GM10266 (cell line): ENCODE results near the gene TOGARAM2.

Source experiments
- DNase-seq: peaks from one replicate; pipeline ENCODE4 v3.0.0; 2012; ENCODE audit errors: extremely low spot score
- TF ChIP-seq, protein P1 (sequence below): IDR thresholded peaks from 2 replicates; pipeline ENCODE4 v1.5.1; 2012; ENCODE audit warnings: mild to moderate bottlenecking, low read depth; ENCODE audit not compliant: control insufficient read depth, insufficient read depth; ENCODE audit errors: missing control alignments

Gene TOGARAM2

DNA sequence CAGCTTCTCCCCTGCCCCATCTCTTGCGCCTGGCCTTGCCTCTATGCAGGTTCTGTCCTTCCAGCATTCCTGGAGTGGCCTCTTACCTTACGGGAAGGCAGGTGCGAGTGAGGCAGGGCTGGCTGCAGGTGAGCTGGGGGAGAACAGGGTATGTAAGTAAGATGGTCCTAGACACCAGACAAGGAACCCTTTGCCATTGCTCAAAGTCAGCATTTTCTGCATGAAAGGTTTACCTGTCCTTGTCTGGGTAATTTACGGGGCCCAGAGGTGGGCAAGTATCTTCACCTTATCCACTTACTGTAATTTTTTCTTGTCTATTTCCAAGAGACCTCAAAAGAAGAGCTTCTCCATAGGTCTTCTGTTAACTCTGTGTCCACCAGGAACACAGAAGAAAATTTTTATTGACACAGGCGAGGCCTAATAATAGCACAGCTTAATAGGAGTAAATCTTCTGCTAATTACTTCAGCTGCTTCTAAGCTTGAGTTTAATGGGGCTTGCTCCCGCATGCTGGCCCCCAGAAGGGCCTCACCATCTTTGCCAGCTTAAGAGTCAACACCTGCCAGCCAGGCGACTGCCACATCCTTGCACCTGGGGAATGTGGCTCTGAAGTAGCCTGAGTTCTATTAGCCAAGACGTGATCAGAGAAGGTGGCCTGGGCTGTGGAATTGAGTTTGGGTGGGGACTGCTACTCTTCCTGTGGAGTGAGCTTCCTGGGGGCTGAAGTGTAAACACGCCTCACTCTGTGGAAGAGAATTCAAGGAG lies 66.2 kb downstream of the TOGARAM2 start:
- no peak for DNase-seq
- TF ChIP-seq, protein P1, sequence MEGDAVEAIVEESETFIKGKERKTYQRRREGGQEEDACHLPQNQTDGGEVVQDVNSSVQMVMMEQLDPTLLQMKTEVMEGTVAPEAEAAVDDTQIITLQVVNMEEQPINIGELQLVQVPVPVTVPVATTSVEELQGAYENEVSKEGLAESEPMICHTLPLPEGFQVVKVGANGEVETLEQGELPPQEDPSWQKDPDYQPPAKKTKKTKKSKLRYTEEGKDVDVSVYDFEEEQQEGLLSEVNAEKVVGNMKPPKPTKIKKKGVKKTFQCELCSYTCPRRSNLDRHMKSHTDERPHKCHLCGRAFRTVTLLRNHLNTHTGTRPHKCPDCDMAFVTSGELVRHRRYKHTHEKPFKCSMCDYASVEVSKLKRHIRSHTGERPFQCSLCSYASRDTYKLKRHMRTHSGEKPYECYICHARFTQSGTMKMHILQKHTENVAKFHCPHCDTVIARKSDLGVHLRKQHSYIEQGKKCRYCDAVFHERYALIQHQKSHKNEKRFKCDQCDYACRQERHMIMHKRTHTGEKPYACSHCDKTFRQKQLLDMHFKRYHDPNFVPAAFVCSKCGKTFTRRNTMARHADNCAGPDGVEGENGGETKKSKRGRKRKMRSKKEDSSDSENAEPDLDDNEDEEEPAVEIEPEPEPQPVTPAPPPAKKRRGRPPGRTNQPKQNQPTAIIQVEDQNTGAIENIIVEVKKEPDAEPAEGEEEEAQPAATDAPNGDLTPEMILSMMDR: no peak

- TF ChIP-seq, protein P1: no peak
- DNase-seq: no peak
Observed at GRCh38 chr2:29050591-29050990, 69.5 kb downstream of the TOGARAM2 start.

DNA sequence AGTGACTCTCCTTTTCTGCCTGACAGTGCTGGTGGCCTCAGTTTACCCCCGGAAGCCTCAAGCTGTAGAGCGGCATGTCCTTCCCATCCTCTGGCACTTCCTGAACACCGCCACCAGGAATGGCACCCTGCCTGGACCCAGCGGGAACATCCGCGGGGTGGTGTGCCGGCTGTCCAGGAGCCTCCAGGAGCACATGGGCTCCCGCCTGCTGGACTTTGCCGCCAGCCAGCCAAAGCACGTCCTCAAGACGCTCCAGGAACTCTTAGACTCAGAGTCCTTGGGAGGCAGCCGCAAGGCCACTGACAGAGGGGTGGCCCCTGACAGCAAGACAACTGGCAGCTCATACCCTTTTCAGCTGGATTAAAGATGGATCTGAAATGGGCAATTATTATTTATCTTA lies 70.6 kb downstream of the TOGARAM2 start:
- no peak for DNase-seq
- TF ChIP-seq, protein P1: no peak

DNA sequence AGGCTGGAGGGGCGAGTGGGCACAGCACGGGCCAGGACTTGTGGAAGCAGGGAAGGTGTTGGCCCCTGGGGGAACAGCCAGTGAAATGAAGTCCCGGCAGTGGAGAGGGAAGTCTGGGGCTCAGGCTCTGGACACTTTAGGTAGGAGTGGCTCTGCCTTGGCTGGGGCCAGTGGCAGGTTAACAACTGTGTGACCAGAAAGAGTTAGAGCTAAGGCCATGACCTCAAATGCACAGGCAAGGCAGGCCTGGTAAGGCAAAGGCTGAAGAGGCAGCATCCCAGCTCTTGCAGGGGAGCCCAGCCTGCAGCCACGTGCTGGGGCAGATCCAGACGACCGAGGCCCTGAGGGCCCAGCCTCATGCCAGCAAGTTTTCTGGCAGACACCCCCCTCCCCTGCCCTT lies 71.7 kb downstream of the TOGARAM2 start:
- TF ChIP-seq, protein P1: no peak

DNA sequence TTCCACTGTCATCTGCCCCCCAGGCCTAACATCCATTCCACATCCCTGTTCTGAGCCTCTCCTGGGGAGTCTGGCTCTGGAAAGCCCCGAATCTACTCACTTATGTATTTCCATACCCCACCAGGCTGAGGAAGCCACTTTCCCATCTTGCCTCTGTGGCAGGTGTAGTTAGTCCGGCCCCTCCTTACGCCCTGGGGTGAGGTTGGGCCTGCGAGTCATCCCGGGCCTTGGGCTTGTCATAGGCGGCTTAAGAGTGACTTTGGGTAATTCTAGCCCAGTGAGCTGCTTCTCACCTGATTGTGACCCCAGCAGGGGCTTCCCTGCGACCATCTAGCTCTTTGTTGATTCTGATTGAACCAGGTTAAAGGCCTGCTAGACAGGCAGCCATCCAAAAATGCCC lies 72.1 kb downstream of the TOGARAM2 start:
- TF ChIP-seq, protein P1: no peak
- no peak for DNase-seq

More for the DNA sequence above, 71.7 kb downstream of the TOGARAM2 start:
- DNase-seq: no peak

DNA sequence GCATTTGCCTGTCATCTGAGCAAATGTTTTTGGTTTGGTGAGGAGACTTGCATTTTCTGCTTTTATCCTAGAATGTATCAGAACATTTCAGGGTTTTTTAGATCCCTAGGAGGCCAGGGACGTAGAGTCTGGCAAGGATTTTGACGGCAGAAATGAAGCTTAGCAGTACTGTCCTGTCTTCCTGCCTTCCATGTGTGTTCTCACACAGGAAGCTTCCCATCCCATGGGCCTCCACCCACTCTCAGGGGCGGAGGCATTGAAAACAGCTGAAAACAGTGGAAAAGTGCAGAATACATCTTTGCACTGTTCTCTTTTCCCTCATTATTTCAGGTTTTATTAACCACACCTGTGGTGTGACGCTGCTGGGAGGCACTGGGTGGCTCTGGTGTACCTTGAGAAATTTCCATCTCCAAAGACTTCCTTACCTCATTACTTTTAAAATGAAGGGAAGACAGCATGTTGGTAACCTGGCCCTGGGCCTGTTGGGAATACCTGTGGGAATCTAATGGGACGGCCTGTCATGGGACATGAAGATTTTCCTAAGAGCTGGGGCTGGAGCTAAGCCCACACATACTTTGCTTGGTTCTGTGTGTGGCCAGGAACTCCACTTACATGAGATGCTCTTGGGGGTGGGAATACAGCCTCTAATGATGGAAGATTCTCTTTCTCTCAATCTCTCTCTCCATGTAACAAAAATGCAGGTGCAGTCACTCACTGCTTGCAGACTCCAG lies 72.7 kb downstream of the TOGARAM2 start:
- no peak for DNase-seq
- TF ChIP-seq, protein P1: peak; percentile 19

DNA sequence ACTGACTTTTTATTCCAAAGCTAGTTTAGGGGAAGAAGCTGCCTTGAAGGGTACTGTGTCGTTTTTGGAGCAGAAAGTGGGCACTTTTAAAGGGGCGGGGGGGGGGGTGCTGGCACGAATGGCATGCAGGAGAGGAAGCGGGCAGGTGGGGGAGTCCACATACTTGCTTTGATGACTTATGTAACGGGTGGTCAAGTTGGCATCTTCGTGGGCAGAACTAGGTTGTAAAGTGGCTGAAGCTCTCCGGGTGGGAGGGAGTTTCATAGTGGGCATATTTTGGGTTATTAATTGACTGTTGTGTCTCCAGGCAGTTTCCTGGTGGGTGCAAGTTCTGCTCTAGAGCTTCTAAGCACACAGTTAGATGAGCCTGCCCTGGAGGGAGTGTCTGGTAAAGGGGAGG lies 73.3 kb downstream of the TOGARAM2 start:
- TF ChIP-seq, protein P1: no peak
- no peak for DNase-seq
